Stimulated activated CD4-positive, alpha-beta T cell treated with anti-CD3 and anti-CD28 coated beads, Interleukin-15, amount 100 ng/mL, for 1 hour (primary cell): ENCODE measurements around the gene ZNF331.

Experiments
- DNase-seq, 2 donors: peaks; one replicate each; pipeline ENCODE4 v3.0.0-alpha.2; 2020; ENCODE audit warnings: low read depth in 1 of 2, low spot score in 1 of 2

Gene ZNF331

DNA sequence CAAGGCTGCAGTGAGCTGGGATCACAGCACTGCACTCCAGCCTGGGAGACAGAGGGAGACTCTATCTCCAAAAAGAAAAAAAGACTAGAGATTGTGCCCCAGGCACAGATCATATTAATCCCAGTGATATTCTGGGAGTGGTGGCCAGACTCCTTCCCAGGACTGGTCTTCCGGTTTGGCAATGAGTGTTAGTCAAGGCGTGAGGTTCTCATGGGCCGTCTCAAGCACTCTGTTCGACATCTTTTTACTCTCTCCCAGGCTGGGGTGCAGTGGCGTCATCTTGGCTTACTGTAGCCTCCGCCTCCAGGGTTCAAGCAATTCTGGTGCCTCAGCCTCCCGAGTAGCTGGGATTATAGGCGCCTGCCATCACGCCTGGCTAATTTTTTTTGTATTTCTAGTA lies 88.5 kb downstream of the ZNF331 start:
- no peak for DNase-seq

DNA sequence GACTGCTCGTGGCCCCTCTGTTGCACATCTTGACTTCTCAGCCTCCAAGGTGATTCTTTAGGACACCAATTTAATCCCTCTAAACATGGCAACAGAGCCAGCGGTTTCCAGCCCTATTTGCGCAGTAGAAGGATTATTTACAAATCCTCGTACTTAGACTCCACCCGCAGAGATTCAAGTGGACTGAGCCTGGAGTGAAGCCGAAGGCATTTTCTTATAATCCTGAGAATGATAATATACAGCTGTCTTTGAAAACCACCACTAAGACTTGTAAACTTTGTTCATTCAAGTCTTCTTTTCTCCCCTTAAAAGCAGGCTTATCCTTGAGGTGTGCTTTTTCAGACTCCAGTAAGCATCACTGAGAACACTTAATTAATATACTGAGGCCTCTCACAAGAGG lies 89.0 kb downstream of the ZNF331 start:
- no peak for DNase-seq
